Endothelial cell of umbilical vein (primary cell): ENCODE results near the gene CARD19. TPM values are rescaled to one million over a fixed set of nuclear protein-coding genes. Genes with fewer than 3 reads are reported as not detected.

Experiments used
- BruUV-seq: library from RNA; stranded (reverse); fragments of 400-500 nt; replicated peaks from 2 replicates; lab custom pipeline; 2021; lab: Mats Ljungman, UMichigan
- CTCF ChIA-PET: fragments of 300-600, 350-600 bp; sonication (Branson Sonifier 250); formaldehyde crosslinking; loops from one replicate; lab custom pipeline; 2021; ENCODE audit warnings: antibody characterized with exemption, inconsistent platforms; lab: Charles Lee
- POLR2A ChIA-PET: fragments of 300-600, 350-600 bp; sonication (Branson Sonifier 250); formaldehyde crosslinking; loops from one replicate; lab custom pipeline; 2021; ENCODE audit warnings: antibody characterized with exemption, inconsistent platforms; lab: Charles Lee
- DNase-seq: peaks from one replicate; pipeline ENCODE4 v3.0.0-alpha.2; 2011; ENCODE audit warnings: low read depth, low spot score
- FAIRE-seq: peaks from 2 replicates; lab custom pipeline; 2011; peaks lifted over from hg19 to GRCh38; lab: Jason Lieb, UNC
- H2AFZ ChIP-seq: 2 replicates; pipeline ENCODE4 v1.6.0; 2012; ENCODE audit warnings: low read depth, low read length, control low read depth, inconsistent platforms
- H3K27ac ChIP-seq: 2 replicates; pipeline ENCODE4 v1.5.1; 2011; ENCODE audit warnings: low read depth, mild to moderate bottlenecking, control low read depth, low read length, moderate library complexity; ENCODE audit not compliant: insufficient read depth
- H3K27me3 ChIP-seq, 2 experiments: 2 replicates each; pipeline versions ENCODE4 v1.6.0 to v1.6.1; 2011; ENCODE audit warnings: low read length in 2 of 2, mixed read lengths in 1 of 2; ENCODE audit not compliant: control insufficient read depth in 2 of 2, insufficient read depth in 2 of 2
- H3K36me3 ChIP-seq, 2 experiments: 2 replicates in 1 of 2; 3 replicates in 1 of 2; pipeline ENCODE4 v1.5.1; 2011; ENCODE audit warnings: low read length in 2 of 2, mild to moderate bottlenecking in 1 of 2, moderate library complexity in 1 of 2; ENCODE audit not compliant: control insufficient read depth in 2 of 2, insufficient read depth in 2 of 2; ENCODE audit errors: extremely low read depth in 1 of 2
- H3K4me1 ChIP-seq: 3 replicates; pipeline ENCODE4 v1.5.1; 2011; ENCODE audit warnings: mild to moderate bottlenecking, low read length; ENCODE audit not compliant: control insufficient read depth, insufficient read depth; ENCODE audit errors: extremely low read depth
- H3K4me2 ChIP-seq: 2 replicates; pipeline ENCODE4 v1.6.1; 2011; ENCODE audit warnings: low read length, control low read depth, mixed read lengths; ENCODE audit not compliant: insufficient read depth
- H3K4me3 ChIP-seq, 3 experiments: fragments of 200-600 bp in 1 of 3; sonication (generic), shearing (Covaris generic) in 1 of 3; replicated peaks in 1 of 3; 2 replicates each; pipeline ENCODE4 v1.5.1; 2011 to 2016; ENCODE audit warnings: control low read depth in 3 of 3, low read length in 3 of 3, mild to moderate bottlenecking in 2 of 3, inconsistent platforms in 1 of 3, low read depth in 1 of 3, moderate library complexity in 1 of 3; ENCODE audit not compliant: insufficient read depth in 1 of 3
- H3K79me2 ChIP-seq: 2 replicates; pipeline ENCODE4 v1.6.0; 2012; ENCODE audit warnings: low read length, inconsistent platforms; ENCODE audit not compliant: control insufficient read depth, insufficient read depth
- H3K9ac ChIP-seq: replicated peaks from 2 replicates; pipeline ENCODE3; 2011; ENCODE audit warnings: low read length, control low read depth; ENCODE audit not compliant: insufficient read depth; ENCODE audit errors: extremely low read depth
- H3K9me1 ChIP-seq: replicated peaks from 3 replicates; pipeline ENCODE4 v1.6.0; 2011; ENCODE audit warnings: mild to moderate bottlenecking, low read length; ENCODE audit not compliant: control insufficient read depth, insufficient read depth; ENCODE audit errors: extremely low read depth
- H3K9me3 ChIP-seq: replicated peaks from 2 replicates; pipeline ENCODE4 v1.5.1; 2012; ENCODE audit warnings: low read length, inconsistent platforms; ENCODE audit not compliant: control insufficient read depth, insufficient read depth
- H4K20me1 ChIP-seq: replicated peaks from 2 replicates; pipeline ENCODE3; 2011; ENCODE audit warnings: mild to moderate bottlenecking, low read length; ENCODE audit not compliant: control insufficient read depth, insufficient read depth; ENCODE audit errors: extremely low read depth
- EZH2 ChIP-seq: IDR thresholded peaks from 2 replicates; pipeline ENCODE4 v1.6.1; 2012; ENCODE audit warnings: borderline replicate concordance, low read depth, mild to moderate bottlenecking, moderate library complexity, low read length, inconsistent platforms; ENCODE audit not compliant: severe bottlenecking
- FOS ChIP-seq: IDR thresholded peaks from 2 replicates; pipeline ENCODE4 v1.6.1; 2011; ENCODE audit warnings: mild to moderate bottlenecking, low read length, moderate library complexity, borderline replicate concordance; ENCODE audit not compliant: insufficient read depth
- GATA2 ChIP-seq: IDR thresholded peaks from 2 replicates; pipeline ENCODE4 v1.7.0; 2011; ENCODE audit warnings: low read depth, mild to moderate bottlenecking, moderate library complexity, mixed read lengths, low read length; ENCODE audit not compliant: insufficient read length, insufficient read depth
- JUN ChIP-seq: IDR thresholded peaks from 2 replicates; pipeline ENCODE4 v1.6.1; 2011; ENCODE audit warnings: borderline replicate concordance, low read depth; ENCODE audit not compliant: insufficient read length, insufficient read depth
- MYC ChIP-seq: IDR thresholded peaks from one replicate; pipeline ENCODE4 v1.6.1; 2011; ENCODE audit warnings: mild to moderate bottlenecking, low read depth, low read length
- POLR2A ChIP-seq: IDR thresholded peaks from 2 replicates; pipeline ENCODE4 v1.6.1; 2012; ENCODE audit warnings: low read depth, mild to moderate bottlenecking, control low read depth, low read length
- POLR2AphosphoS5 ChIP-seq: IDR thresholded peaks from 2 replicates; pipeline ENCODE4 v1.6.1; 2012; ENCODE audit warnings: low read depth, mild to moderate bottlenecking, control low read depth, low read length, moderate library complexity; ENCODE audit not compliant: insufficient read depth
- dilution Hi-C: fragments of 300-500 bp; cut with MboI; formaldehyde crosslinking; loops from one replicate; pipeline ENCODE4 v1.15.0; 2019; ENCODE audit warnings: low sequenced_read_pairs; ENCODE audit not compliant: extremely low pct_ligation_motif_present
- intact Hi-C: fragments of 100-400 bp; cut with micrococcal nuclease; formaldehyde crosslinking; loops from one replicate; pipeline ENCODE4 v1.10.0; 2022
- polyA plus RNA-seq, 4 experiments: library from polyadenylated mRNA; depleted of rRNA in 3 of 4; stranded (reverse) in 3 of 4; unstranded in 1 of 4; fragments of >200 nt; gene quantifications; 2 replicates each; pipeline versions ENCODE4 v1.2.1 to v1.2.3, GENCODE V29; 2011 to 2012; ENCODE audit warnings: missing spikeins in 1 of 4
- total RNA-seq: library from RNA; stranded (reverse); gene quantifications from 2 replicates; pipeline ENCODE4 v1.2.3, GENCODE V29; 2021
- TF ChIP-seq, protein P1 (sequence below): IDR thresholded peaks from 2 replicates; pipeline ENCODE4 v1.6.1; 2011; ENCODE audit not compliant: insufficient read depth, insufficient read length
- TF ChIP-seq, protein P2 (sequence below), 2 donors: IDR thresholded peaks; 1 replicate in 1 of 2; 2 replicates in 1 of 2; pipeline ENCODE4 v1.5.1; 2011; ENCODE audit warnings: low read length in 2 of 2, mild to moderate bottlenecking in 2 of 2, moderate library complexity in 2 of 2, control low read depth in 1 of 2, inconsistent platforms in 1 of 2, low read depth in 1 of 2; ENCODE audit not compliant: insufficient read depth in 1 of 2; ENCODE audit errors: extremely low read depth in 1 of 2

The CARD19 gene
- total and polyA plus RNA-seq, 2 donors (not counting 3 experiments of a cell fraction or from before 2014, with no cell fraction given) = 45.7 to 148 TPM

DNA sequence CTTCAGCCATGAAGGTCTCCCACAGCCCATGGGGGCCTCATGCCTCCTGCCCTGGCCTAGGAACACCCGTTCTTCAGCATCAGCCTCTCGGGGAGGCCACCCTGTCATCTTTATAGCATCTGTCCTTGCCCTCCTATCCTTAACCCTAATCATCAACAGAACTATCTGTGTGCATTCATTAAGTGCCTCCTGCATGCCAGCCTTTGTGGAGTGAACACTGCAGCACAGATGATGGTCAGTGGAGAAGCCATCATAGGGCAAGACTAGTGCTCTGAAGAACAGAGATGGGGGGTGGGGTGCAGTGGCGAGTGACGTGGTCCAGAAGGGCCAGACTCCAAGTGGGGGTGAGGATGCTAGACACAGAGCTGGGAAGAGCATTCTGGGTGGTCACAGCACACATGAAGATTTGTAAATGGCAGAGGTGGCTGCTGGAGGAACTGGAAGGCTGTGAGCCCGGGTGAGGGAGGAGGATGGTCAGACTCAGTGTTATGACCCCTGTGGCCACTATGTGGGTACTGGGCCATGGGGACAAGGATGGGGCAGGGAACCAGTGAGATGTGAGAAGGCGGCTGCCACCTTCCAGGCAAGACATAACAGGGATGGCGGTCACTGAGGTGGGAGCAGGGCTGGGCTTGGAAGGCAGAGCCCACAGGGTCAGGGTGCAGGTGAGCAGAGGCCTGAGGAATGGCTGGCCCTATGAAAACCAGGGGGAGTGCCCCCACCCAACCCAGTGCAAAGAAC is 3.6 kb upstream of the CARD19 start:
- H3K4me1 ChIP-seq = peaks cover 17% of the 10 kb centered on the region
- H3K4me3 ChIP-seq = no peak overlapping the region
- intact Hi-C loops (loop anchor here (5.0 to 10.0 kb wide), 3 partner anchors 35 to 1072 kb away; partner anchors contain the start of genes IPPK and SUSD3), dilution Hi-C loops (no loop called here)
- no peaks in the 10 kb centered on the region for H4K20me1 ChIP-seq
- H3K9me1 ChIP-seq = no peaks in the 10 kb centered on the region
- no peaks in the 10 kb centered on the region for H3K9me3 ChIP-seq
- TF ChIP-seq MYC = no peak
- no peak for TF ChIP-seq POLR2A
- TF ChIP-seq FOS = no peak
- TF ChIP-seq JUN = no peak
- no peak for TF ChIP-seq EZH2
- TF ChIP-seq, protein P1, sequence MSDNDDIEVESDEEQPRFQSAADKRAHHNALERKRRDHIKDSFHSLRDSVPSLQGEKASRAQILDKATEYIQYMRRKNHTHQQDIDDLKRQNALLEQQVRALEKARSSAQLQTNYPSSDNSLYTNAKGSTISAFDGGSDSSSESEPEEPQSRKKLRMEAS = no peak
- TF ChIP-seq POLR2AphosphoS5 = no peak
- TF ChIP-seq, protein P2, sequence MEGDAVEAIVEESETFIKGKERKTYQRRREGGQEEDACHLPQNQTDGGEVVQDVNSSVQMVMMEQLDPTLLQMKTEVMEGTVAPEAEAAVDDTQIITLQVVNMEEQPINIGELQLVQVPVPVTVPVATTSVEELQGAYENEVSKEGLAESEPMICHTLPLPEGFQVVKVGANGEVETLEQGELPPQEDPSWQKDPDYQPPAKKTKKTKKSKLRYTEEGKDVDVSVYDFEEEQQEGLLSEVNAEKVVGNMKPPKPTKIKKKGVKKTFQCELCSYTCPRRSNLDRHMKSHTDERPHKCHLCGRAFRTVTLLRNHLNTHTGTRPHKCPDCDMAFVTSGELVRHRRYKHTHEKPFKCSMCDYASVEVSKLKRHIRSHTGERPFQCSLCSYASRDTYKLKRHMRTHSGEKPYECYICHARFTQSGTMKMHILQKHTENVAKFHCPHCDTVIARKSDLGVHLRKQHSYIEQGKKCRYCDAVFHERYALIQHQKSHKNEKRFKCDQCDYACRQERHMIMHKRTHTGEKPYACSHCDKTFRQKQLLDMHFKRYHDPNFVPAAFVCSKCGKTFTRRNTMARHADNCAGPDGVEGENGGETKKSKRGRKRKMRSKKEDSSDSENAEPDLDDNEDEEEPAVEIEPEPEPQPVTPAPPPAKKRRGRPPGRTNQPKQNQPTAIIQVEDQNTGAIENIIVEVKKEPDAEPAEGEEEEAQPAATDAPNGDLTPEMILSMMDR (IDR thresholded peaks at IDR 0.05; ENCODE audit: extremely low read depth in 1 of 2, insufficient read depth in 1 of 2, low read depth in 1 of 2, low read length in 2 of 2) = no peak
- TF ChIP-seq GATA2 = no peak
- H3K36me3 ChIP-seq = no peaks in the 10 kb centered on the region
- DNase-seq (no peak), FAIRE-seq (no peak)
- ChIA-PET POLR2A (no interaction called here), CTCF (no interaction called here)
- H3K27me3 ChIP-seq = no peaks in the 10 kb centered on the region
- H3K79me2 ChIP-seq = peaks cover 12% of the 10 kb centered on the region
- H2AFZ ChIP-seq = no peak overlapping the region
- no TSS peak for BruUV-seq
- no peak overlapping the region for H3K27ac ChIP-seq
- H3K4me2 ChIP-seq = no peak overlapping the region
- no peak overlapping the region for H3K9ac ChIP-seq
